ENCODE data around the gene LGR4.
A peak's percentile ranks its signal among the peaks of the same experiment; 100 is the strongest.
"Not testable (repeated sequence)": the region's sequence is repeated elsewhere in the genome, so short reads cannot be mapped to it uniquely, and the experiment has no call there.

LGR4 gene, protein sequence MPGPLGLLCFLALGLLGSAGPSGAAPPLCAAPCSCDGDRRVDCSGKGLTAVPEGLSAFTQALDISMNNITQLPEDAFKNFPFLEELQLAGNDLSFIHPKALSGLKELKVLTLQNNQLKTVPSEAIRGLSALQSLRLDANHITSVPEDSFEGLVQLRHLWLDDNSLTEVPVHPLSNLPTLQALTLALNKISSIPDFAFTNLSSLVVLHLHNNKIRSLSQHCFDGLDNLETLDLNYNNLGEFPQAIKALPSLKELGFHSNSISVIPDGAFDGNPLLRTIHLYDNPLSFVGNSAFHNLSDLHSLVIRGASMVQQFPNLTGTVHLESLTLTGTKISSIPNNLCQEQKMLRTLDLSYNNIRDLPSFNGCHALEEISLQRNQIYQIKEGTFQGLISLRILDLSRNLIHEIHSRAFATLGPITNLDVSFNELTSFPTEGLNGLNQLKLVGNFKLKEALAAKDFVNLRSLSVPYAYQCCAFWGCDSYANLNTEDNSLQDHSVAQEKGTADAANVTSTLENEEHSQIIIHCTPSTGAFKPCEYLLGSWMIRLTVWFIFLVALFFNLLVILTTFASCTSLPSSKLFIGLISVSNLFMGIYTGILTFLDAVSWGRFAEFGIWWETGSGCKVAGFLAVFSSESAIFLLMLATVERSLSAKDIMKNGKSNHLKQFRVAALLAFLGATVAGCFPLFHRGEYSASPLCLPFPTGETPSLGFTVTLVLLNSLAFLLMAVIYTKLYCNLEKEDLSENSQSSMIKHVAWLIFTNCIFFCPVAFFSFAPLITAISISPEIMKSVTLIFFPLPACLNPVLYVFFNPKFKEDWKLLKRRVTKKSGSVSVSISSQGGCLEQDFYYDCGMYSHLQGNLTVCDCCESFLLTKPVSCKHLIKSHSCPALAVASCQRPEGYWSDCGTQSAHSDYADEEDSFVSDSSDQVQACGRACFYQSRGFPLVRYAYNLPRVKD

DNA sequence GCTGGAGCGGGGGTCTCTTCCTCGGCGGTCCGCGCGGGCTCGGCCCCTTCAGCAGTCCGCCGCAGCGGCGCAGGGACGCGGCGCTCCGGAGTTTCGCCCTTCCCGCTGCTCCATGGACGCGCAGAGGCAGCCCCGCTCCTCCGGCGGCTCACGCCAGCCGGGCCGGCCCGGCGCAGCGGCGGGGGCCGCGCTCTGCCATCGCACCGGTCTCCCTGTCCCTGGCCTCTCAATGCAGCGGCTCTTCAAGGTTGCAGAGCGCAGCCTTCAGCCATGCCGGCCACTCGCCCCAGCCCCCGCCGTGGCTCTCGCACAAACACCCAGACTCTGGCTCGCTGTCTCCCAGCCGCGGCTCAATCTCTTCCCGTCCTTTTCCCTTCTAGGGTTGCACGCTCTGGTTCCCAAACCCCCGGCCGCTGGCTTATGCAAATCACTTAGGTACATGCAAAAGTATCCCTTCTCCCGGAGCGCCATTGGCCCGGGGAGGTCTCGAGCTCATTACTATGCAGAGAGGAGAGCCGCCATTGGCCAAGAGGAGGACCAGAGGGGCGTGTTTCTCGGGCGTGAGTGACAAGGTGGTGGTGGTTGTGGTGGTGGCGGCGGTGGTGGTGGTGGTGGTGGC is at the start of gene LGR4:
Gene LGR4, minus strand, starts transcription at position 393 of the 619 bp plus-strand sequence. CDS start 488 bp downstream, outside the sequence.
- DNase-seq: peak; percentile 99

DNA sequence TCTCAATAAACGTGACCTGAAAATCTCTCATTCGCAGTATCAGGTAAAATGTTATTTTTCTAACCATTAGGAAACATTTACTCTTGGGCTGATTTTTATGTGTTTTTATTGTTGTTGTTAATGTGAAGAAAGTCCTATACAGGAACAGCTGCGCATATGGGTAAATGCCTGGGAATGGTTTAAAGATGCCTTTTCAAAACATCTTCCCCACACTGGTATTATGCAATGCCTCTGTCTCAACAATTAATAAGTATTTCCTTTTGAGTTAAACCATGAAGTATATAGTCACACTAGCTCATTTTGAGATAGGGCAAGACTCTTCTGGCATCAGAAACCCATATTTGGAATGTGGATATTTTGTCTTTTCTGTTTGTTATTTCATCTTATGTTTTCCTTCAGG is 47.6 kb upstream of the LGR4 start:
- no peak for DNase-seq

GRCh38 chr11:27518518-27518917 is 45.9 kb upstream of the LGR4 start:
- DNase-seq: no peak

GRCh38 chr11:27517490-27517889 is 44.9 kb upstream of the LGR4 start:
- not testable (repeated sequence) for DNase-seq

GRCh38 chr11:27514558-27514957 is 42.0 kb upstream of the LGR4 start:
- no peak for DNase-seq

GRCh38 chr11:27514076-27514475 is 41.5 kb upstream of the LGR4 start:
- no peak for DNase-seq

GRCh38 chr11:27513389-27513788 is 40.8 kb upstream of the LGR4 start:
- DNase-seq: no peak

DNA sequence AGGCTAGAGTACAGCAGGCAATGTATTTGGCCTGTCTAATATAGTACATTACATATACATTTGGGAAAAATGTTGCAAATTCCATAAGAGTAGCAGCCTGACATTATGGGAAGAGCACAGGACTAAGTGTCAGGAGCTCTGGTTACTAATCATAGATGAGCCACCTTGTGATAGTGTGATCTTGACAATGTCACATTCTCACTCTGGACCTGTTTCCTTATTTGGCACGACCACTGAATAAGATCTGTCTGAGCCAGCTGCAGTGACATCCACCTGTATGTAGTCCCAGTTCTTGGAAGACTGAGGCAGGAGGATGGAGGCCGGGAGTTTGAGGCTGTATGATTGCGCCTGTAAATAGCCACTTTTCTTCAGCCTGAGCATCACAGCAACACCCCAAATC is 39.6 kb upstream of the LGR4 start:
- DNase-seq: no peak

GRCh38 chr11:27509908-27510307 is 37.3 kb upstream of the LGR4 start:
- no peak for DNase-seq

GRCh38 chr11:27507557-27508322 is 35.1 kb upstream of the LGR4 start:
- DNase-seq: no peak

GRCh38 chr11:27506200-27507182 is 33.9 kb upstream of the LGR4 start, which contains the start of gene LIN7C:
TSS of gene LIN7C (minus strand) at chr11:27506769. CDS start at chr11:27506752, 17 bp downstream.
- DNase-seq: peak; percentile 98

DNA sequence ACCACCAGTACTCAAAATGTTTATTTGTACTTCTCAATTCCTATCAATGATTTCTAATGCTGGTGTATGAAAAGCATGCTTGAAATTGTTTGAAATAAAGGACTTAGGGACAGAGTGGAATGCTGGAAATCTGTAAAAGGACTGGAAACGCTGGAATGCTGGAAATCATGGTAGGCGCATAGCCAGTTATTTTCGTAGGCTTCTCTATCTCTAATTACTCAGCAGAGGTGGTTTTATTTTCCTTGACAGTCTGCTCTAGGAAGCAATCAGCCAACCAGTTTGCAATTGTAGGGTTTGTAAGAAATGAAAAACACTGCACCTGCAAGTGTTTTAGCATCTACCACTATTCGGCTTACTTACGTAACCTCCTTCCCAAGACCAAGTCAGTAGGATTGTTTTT is 33.2 kb upstream of the LGR4 start:
- no peak for DNase-seq

DNA sequence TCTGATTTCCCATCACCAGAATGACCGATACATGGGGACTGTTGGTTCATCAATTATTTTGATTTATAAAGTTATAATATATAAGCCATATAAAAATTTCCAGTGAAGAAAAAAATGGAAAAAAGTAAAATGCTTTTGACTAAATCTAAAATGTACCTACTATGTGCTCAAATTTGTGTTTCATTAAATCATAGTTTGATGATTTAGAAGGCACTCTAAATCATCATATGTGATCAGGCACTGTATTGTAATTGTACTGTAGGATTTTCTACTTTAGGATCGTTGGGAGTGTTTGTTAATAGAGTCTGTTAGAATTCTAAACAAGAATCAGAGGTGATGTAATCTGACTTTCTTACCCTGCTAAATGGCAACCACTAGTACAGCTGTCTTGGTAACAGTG is 31.6 kb upstream of the LGR4 start:
- no peak for DNase-seq

DNA sequence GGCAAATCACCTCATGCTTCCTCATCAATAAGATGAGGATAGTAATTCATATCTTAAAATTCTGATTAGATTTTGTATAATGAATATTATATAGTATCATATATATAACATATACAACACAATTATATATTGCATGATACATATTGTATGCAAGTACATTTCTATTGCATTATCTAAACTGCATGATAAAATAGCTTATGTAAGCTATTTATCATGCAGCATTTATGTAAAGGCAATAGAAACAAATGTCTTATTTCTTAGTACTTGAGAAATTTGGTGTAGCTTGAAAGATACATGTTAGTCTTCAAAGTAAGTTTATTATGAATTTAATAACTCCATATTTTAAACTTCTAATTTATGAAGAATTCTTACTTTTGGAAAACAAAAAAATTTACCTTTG is 28.5 kb upstream of the LGR4 start:
- no peak for DNase-seq

- no peak for DNase-seq
These were observed 25.3 kb upstream of the LGR4 start for GRCh38 chr11:27497911-27498310.

DNA sequence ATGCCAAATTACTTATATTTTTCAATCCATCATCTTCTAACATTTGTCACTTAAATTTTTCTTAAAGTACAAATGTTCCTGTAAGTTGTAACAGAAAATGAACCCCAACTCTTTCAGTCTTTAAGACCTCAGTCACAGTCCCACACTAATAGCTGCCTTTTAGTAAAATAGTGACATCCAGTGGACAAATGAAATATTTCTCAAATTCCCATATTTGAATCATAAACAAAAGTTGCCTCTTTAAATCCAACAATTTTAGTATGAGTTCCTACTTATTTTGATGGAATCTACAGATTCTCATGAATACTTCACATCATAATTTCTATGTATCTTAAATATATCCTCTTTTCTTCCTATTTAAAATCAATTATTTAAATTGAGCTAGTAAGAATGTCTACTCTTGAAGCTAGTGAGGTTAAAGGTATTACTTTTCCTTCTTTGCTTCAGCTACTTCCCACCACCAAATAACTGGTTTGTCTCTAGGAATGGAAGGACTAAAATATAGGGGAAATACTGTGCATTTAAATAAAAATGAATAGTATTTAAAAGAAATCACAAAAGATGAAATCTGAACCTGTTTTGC is 24.8 kb upstream of the LGR4 start:
- peak; percentile 26 for DNase-seq

DNA sequence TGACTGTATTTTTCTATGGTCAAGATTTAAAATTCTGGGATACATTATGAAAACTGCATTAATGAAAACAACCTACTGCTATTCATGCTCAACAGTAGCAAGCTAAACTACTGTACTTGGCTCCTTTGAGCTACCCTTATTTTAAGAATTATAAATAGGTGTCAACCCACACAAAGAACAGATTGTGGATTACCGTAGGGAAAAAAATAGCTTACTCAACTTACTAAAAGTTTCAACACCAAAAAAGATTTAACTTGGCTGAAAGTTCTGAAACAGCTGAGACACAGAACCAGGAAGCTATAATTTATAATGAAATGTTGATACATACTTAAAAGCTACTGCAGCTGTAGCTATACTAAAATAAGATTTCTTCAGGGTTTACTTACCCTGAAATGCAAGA is 23.9 kb upstream of the LGR4 start:
- DNase-seq: no peak

DNA sequence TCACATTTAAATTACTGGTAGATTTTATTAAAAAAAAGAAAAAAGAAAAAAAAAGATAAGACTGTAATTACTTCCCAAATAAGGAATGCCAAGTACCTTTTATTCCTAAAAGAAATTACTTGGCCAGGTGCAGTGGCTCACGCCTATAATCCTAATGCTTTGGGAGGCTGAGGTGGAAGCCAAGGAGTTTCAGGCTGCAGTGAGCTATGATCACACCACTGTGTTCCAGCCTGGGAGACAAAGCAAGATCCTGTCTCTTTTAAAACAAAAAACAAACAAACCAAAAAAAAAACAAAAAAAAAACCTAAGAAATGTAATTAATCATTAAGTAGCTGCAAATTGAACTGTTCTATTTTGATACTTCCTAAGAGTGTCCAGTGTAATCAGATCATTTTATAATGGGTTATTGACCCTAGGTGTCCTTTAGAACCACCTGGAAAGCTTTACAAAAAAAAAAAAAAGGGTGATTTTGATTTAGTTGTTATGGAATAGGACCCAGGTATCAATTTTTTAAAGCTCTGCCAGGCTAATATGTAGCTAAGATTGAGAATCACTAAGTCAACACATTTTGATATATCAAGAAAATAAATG is 23.2 kb upstream of the LGR4 start:
- DNase-seq: no peak

GRCh38 chr11:27489092-27489491 is 16.5 kb upstream of the LGR4 start:
- no peak for DNase-seq

DNA sequence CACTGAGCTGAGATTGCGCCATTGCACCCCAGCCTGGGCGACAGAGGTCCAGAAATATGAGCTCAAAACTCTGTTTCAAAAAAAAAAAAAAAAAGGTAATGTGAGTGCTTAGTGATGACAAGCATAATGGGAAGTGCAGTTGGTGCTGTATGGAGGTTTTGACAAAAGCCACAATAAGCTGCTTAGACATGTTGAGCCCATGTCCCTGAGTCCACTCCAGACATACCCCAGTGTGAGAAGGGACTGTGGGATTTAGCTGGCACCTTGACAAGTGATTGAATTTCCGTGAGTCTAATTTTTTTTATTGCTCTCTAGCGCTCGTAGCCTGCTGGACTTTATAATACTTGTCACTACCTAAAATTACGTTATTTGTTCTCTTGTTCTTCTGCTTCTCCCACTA is 15.1 kb upstream of the LGR4 start:
- DNase-seq: no peak
